ENCODE measurements around the gene PRR16. TPM values are rescaled to one million over a fixed set of nuclear protein-coding genes. Genes with fewer than 3 reads are reported as not detected.
"Not testable (repeated sequence)": the region's sequence is repeated elsewhere in the genome, so short reads cannot be mapped to it uniquely, and the experiment has no call there.

Gene PRR16
- total RNA-seq, 2 experiments from 2014 or later = not detected

GRCh38 chr5:120690621-120691407 is 226.7 kb downstream of the PRR16 start:
- DNase-seq = no peak
- Mint-ChIP-seq H3K36me3 (ENCODE audit: low read depth) (no peaks in the 10 kb centered on the region), H3K27ac (no peak overlapping the region), H3K4me1 (no peaks in the 10 kb centered on the region), H3K4me3 (no peak overlapping the region), H3K9me3 (peaks cover 7% of the 10 kb centered on the region), H3K27me3 (no peaks in the 10 kb centered on the region)
- ChIA-PET CTCF (no interaction called here), POLR2A (no interaction called here)

- Mint-ChIP-seq H3K9me3 (peaks cover 7% of the 10 kb centered on the region), H3K27ac (no peak overlapping the region), H3K27me3 (no peaks in the 10 kb centered on the region), H3K4me3 (no peak overlapping the region), H3K36me3 (ENCODE audit: low read depth) (no peaks in the 10 kb centered on the region), H3K4me1 (no peaks in the 10 kb centered on the region)
- ChIA-PET POLR2A (no interaction called here), CTCF (no interaction called here)
- DNase-seq = no peak
Measured at GRCh38 chr5:120692325-120692724, 228.2 kb downstream of the PRR16 start.

GRCh38 chr5:120695368-120695880 is 231.3 kb downstream of the PRR16 start:
- ChIA-PET CTCF (no interaction called here), POLR2A (no interaction called here)
- H3K36me3 Mint-ChIP-seq (ENCODE audit: low read depth) = no peaks in the 10 kb centered on the region
- H3K27ac Mint-ChIP-seq = no peak overlapping the region
- H3K27me3 Mint-ChIP-seq = no peaks in the 10 kb centered on the region
- no peaks in the 10 kb centered on the region for H3K4me1 Mint-ChIP-seq
- peaks cover 12% of the 10 kb centered on the region for H3K9me3 Mint-ChIP-seq
- H3K4me3 Mint-ChIP-seq = no peak overlapping the region
- no peak for DNase-seq

GRCh38 chr5:120697147-120697546 is 233.0 kb downstream of the PRR16 start:
- no peaks in the 10 kb centered on the region for H3K36me3 Mint-ChIP-seq (ENCODE audit: low read depth)
- no peak overlapping the region for H3K4me3 Mint-ChIP-seq
- H3K27ac Mint-ChIP-seq = no peak overlapping the region
- DNase-seq = no peak
- H3K27me3 Mint-ChIP-seq = no peaks in the 10 kb centered on the region
- POLR2A ChIA-PET = no interaction called here
- H3K4me1 Mint-ChIP-seq = no peaks in the 10 kb centered on the region
- CTCF ChIA-PET = no interaction called here
- peaks cover 12% of the 10 kb centered on the region for H3K9me3 Mint-ChIP-seq

DNA sequence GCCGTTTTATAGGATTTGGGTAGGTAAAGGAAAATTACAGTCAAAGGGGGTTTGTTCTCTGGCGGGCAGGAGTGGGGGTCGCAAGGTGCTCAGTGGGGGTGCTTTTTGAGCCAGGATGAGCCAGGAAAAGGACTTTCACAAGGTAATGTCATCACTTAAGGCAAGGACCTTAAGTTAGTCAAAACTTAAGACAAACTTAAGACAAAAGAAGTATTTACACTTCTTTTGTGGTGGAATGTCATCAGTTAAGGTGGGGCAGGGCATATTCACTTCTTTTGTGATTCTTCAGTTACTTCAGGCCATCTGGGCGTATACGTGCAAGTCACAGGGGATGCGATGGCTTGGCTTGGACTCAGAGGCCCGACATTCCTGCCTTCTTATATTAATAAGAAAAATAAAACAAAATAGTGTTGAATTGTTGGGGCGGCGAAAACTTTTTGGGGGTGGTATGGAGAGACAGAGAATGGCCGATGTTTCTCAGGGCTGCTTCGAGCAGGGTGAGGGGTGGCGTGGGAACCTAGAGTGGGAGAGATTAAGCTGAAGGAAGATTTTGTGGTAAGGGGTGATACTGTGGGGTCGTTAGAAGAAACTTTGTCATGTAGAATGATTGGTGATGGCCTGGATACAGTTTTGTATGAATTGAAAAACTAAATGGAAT is 233.7 kb downstream of the PRR16 start:
- POLR2A ChIA-PET; CTCF ChIA-PET; DNase-seq; H3K4me3 Mint-ChIP-seq; H3K27me3 Mint-ChIP-seq; H3K4me1 Mint-ChIP-seq; H3K27ac Mint-ChIP-seq; H3K36me3 Mint-ChIP-seq (ENCODE audit: low read depth): not testable (repeated sequence)
- H3K9me3 Mint-ChIP-seq = peaks cover 12% of the 10 kb centered on the region

DNA sequence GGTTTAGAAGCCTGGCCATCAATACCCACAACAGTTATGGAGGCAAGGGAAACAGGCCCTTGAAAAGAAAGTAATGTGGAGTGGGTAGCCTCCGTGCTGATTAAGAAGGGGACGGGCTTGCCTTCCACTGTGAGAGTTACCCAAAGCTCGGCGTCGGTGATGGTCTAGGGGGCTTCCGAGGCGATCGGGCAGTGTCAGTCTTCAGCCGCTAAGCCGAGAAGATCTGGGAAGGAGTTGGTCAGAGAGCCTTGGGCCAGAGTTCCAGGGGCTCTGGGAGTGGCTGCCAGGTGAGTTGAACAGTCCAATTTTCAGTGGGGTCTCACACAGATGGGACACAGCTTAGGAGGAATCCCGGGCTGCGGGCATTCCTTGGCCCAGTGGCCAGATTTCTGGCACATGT is 236.6 kb downstream of the PRR16 start:
- POLR2A ChIA-PET; H3K4me1 Mint-ChIP-seq; H3K9me3 Mint-ChIP-seq; H3K27ac Mint-ChIP-seq; H3K36me3 Mint-ChIP-seq (ENCODE audit: low read depth); DNase-seq; CTCF ChIA-PET; H3K4me3 Mint-ChIP-seq; H3K27me3 Mint-ChIP-seq: not testable (repeated sequence)

DNA sequence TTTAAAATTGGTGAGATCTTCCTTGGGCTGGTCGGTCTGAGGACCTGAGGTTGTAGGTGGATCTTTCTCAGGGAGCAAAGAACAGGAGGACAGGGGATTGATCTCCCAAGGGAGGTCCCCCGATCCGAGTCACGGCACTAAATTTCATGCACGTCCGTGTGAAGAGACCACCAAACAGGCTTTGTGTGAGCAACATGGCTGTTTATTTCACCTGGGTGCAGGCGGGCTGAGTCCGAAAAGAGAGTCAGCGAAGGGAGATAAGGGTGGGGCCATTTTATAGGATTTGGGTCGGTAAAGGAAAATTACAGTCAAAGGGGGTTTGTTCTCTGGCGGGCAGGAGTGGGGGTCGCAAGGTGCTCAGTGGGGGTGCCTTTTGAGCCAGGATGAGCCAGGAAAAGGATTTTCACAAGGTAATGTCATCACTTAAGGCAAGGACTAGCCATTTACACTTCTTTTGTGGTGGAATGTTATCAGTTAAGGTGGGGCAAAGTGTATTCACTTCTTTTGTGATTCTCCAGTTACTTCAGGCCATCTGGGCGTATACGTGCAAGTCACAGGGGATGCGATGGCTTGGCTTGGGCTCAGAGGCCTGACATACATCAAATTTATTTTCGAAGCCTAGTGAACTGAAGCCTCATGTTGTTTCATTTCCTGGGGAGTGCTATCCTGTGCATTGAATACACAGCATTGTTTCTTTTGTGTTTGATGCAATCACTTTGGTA is 238.9 kb downstream of the PRR16 start:
- not testable (repeated sequence) for H3K4me1 Mint-ChIP-seq

DNA sequence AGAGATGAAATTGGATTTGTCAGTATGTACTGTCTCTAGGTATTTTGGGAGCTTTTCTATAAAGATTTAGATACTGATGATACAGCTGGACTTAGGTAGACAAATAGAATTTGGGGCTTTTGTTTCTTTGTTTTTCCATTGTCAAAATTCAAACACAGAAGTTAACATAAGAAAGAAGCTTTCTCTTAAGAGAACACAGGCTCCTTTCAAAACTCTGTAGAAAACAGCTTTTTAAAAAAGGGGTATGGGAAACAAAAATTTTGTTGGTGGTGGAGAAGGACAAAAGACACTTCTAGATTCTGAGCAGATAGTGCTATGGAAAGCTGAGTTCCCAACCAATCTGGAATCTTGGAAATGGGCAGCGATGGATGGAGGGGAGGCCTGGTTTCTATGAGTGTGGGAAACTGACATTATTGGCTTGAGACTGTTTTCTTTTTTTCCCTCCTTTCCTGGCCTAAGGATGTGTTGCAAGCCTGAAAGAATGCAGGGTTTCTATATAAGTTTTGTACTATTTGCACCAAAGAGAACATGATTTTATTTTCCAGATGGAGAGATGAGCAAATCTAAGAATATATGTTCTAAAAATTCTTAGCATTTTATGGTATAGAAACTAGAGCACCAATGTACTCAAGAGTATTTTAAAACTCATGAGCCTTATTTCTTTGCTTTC is 240.0 kb downstream of the PRR16 start:
- no peaks in the 10 kb centered on the region for H3K4me1 Mint-ChIP-seq
- H3K36me3 Mint-ChIP-seq (ENCODE audit: low read depth) = no peaks in the 10 kb centered on the region
- H3K27ac Mint-ChIP-seq = no peak overlapping the region
- no peak for DNase-seq
- H3K27me3 Mint-ChIP-seq = no peaks in the 10 kb centered on the region
- ChIA-PET CTCF (no interaction called here), POLR2A (no interaction called here)
- no peak overlapping the region for H3K4me3 Mint-ChIP-seq
- H3K9me3 Mint-ChIP-seq = peaks cover 7% of the 10 kb centered on the region

More for the DNA sequence above, 238.9 kb downstream of the PRR16 start:
- POLR2A ChIA-PET; H3K27me3 Mint-ChIP-seq; H3K9me3 Mint-ChIP-seq; H3K36me3 Mint-ChIP-seq (ENCODE audit: low read depth); DNase-seq; H3K27ac Mint-ChIP-seq; CTCF ChIA-PET; H3K4me3 Mint-ChIP-seq: not testable (repeated sequence)

DNA sequence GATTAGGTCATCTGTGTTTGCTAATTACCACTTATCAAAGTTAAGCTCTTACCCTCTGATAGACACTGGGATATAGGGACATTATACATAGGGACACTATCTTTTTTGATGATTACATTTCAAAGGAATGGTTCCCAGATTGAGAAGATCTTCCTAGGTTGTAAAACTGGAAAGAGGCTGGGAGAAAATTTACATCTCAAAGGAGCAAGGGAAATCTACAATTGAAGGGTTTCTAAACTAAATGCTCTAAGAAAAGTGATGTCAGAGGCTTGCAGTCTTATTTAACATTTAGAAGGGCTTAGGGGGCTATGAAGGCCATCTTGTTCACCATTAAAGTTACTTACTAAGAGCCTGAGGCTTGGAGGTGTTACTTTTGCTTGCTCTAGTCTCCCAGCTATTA is 242.8 kb downstream of the PRR16 start:
- POLR2A ChIA-PET = no interaction called here
- no peak overlapping the region for H3K27ac Mint-ChIP-seq
- no peaks in the 10 kb centered on the region for H3K36me3 Mint-ChIP-seq (ENCODE audit: low read depth)
- no peak overlapping the region for H3K4me3 Mint-ChIP-seq
- no peaks in the 10 kb centered on the region for H3K4me1 Mint-ChIP-seq
- no peaks in the 10 kb centered on the region for H3K27me3 Mint-ChIP-seq
- H3K9me3 Mint-ChIP-seq = peaks cover 3% of the 10 kb centered on the region
- CTCF ChIA-PET = interaction anchor here (0.6 kb wide), 1 partner anchor 69 kb away, joined by 3 read pairs; no protein-coding TSS in a partner anchor
- no peak for DNase-seq

GRCh38 chr5:120717381-120717780 is 253.3 kb downstream of the PRR16 start:
- H3K4me3 Mint-ChIP-seq = no peak overlapping the region

DNA sequence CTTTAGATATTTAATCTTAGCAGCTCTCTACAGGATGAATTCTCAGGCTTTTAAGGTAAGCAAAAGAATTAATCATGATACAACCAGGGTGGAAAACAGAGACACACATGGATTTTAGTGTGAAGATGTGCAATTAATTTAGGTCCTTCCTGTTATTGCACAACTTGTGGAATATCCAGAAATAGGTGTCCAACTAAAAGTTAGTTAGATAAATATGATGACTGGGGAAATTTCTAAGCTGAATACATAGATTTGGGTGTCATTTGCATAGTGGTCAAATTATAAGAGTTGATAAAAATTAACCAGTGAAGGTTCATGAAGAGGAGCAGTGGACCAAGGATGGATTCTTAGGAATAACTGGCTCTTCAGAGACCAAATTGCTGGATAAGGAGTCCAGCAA is 266.1 kb downstream of the PRR16 start:
- POLR2A ChIA-PET = no interaction called here
- Mint-ChIP-seq H3K27ac (no peak overlapping the region), H3K4me3 (no peak overlapping the region), H3K9me3 (peaks cover 2% of the 10 kb centered on the region), H3K4me1 (no peaks in the 10 kb centered on the region), H3K36me3 (ENCODE audit: low read depth) (no peaks in the 10 kb centered on the region), H3K27me3 (no peaks in the 10 kb centered on the region)
- CTCF ChIA-PET = no interaction called here
- DNase-seq = no peak

More at GRCh38 chr5:120717381-120717780, 253.3 kb downstream of the PRR16 start:
- POLR2A ChIA-PET = no interaction called here
- CTCF ChIA-PET = no interaction called here
- Mint-ChIP-seq H3K9me3 (peaks cover 7% of the 10 kb centered on the region), H3K27ac (no peak overlapping the region), H3K4me1 (no peaks in the 10 kb centered on the region), H3K27me3 (no peaks in the 10 kb centered on the region), H3K36me3 (ENCODE audit: low read depth) (no peaks in the 10 kb centered on the region)
- no peak for DNase-seq

GRCh38 chr5:120734033-120734432 is 269.9 kb downstream of the PRR16 start:
- H3K9me3 Mint-ChIP-seq = peaks cover 2% of the 10 kb centered on the region
- H3K36me3 Mint-ChIP-seq (ENCODE audit: low read depth) = no peaks in the 10 kb centered on the region
- H3K27ac Mint-ChIP-seq = no peak overlapping the region
- no peaks in the 10 kb centered on the region for H3K4me1 Mint-ChIP-seq
- no peak overlapping the region for H3K4me3 Mint-ChIP-seq
- POLR2A ChIA-PET = no interaction called here
- no peak for DNase-seq
- CTCF ChIA-PET = no interaction called here
- H3K27me3 Mint-ChIP-seq = no peaks in the 10 kb centered on the region

- Mint-ChIP-seq H3K36me3 (ENCODE audit: low read depth) (no peaks in the 10 kb centered on the region), H3K4me3 (no peak overlapping the region), H3K9me3 (peaks cover 2% of the 10 kb centered on the region), H3K27me3 (no peaks in the 10 kb centered on the region), H3K27ac (no peak overlapping the region), H3K4me1 (no peaks in the 10 kb centered on the region)
- ChIA-PET CTCF (no interaction called here), POLR2A (no interaction called here)
- DNase-seq = no peak
Measured at GRCh38 chr5:120735076-120735475, 271.0 kb downstream of the PRR16 start.
